Measurements from ENCODE around the gene USP34.

USP34 gene

DNA sequence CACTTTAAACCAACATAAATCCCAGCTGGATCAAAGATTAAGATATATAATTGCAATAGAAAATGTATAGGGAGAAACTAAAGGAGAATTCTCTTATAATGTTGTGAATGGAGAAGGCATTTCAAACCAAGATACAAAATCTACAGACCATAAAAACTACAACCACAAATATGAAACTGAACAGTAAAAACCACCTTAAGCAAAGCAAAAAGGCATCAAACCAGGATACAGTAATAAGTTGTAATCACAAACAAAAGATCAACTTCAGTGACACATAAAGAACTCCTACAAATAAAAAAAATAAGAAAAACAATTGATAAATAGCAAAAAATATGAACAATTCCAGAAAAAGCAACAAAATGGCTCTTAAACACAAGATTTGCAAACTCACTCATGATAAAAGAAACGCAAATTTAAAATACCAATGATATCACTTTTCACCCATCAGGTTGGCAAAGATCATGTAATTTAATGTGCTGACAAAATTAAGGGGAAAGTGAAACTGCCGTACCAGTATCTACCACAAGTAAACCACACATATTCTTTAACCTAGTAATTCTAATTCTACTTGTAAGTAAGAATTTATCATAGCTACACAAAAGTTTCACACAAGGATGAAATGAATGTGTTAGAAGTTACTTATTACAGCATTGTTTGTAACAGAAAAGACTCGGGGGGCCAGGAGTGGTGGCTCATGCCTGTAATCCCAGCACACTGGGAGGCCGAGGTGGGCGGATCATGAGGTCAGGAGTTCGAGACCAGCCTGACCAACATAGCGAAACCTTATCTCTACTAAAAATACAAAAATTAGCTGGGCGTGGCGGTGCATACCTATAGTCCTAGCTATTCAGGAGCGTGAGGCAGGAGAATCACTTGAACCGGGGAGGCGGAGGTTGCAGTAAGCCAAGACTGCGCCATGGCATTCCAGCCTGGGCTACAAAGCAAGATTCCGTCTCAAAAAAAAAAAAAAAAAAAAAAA is 101.9 kb downstream of the USP34 start:
- Histone ChIP-seq H3K4me1 (no peaks in the 10 kb centered on the region), H3K9ac (no peak overlapping the region), H3K27me3 (ENCODE audit: control insufficient read depth, insufficient read depth, low read length) (no peaks in the 10 kb centered on the region), H3K4me3 (ENCODE audit: low read depth, low read length) (no peak overlapping the region), H3K79me2 (peaks cover 20% of the 10 kb centered on the region), H3K36me3 (ENCODE audit: control insufficient read depth, insufficient read depth, low read length) (no peaks in the 10 kb centered on the region), H3K4me2 (ENCODE audit: low read length) (no peak overlapping the region), H3K9me3 (ENCODE audit: control insufficient read depth, low read length) (no peaks in the 10 kb centered on the region), H2AFZ (no peak overlapping the region), H3K27ac (no peak overlapping the region)
- TF ChIP-seq, protein P1, sequence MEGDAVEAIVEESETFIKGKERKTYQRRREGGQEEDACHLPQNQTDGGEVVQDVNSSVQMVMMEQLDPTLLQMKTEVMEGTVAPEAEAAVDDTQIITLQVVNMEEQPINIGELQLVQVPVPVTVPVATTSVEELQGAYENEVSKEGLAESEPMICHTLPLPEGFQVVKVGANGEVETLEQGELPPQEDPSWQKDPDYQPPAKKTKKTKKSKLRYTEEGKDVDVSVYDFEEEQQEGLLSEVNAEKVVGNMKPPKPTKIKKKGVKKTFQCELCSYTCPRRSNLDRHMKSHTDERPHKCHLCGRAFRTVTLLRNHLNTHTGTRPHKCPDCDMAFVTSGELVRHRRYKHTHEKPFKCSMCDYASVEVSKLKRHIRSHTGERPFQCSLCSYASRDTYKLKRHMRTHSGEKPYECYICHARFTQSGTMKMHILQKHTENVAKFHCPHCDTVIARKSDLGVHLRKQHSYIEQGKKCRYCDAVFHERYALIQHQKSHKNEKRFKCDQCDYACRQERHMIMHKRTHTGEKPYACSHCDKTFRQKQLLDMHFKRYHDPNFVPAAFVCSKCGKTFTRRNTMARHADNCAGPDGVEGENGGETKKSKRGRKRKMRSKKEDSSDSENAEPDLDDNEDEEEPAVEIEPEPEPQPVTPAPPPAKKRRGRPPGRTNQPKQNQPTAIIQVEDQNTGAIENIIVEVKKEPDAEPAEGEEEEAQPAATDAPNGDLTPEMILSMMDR (IDR thresholded peaks at IDR 0.05) = no peak

DNA sequence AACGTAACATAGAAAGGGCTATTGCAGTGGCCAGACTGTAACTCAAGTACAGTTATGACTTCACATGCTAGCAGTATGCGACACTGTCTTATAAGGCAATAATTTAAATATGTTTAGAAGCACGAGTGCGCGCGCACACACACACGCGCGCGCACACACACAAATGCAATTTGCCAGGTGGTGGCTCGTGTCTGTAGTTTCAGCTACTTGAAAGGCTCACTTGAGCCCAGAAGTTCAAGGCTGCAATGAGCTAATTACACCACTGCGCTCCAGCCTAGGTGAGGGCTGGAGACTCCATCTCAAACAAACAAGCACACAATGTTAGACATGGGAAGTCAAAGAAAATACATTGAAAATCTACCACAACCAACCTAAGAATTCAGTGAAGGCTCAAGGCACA is 103.7 kb downstream of the USP34 start:
- H3K4me1 ChIP-seq = peaks cover 2% of the 10 kb centered on the region

DNA sequence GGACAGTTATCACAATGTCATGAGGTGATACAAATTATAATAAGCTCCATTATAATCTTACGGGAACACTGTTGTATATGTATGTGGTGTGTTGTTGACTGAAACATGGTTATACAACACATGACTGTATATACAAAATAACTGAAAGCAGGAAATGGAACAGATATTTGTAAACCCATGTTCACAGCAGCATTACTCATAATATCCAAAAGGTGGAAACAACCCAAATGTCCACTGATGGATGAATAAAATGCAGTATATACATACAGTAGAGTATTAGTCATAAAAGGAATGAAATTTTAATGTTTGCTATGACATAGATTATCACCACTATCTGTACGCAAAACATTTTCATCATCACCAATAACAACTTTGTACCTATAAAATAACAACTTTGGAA is 107.3 kb downstream of the USP34 start:
- Histone ChIP-seq H3K4me3 (ENCODE audit: low read depth, low read length) (no peak overlapping the region), H3K27me3 (ENCODE audit: control insufficient read depth, insufficient read depth, low read length) (no peaks in the 10 kb centered on the region), H2AFZ (no peak overlapping the region), H3K9me3 (ENCODE audit: control insufficient read depth, low read length) (no peaks in the 10 kb centered on the region), H3K27ac (no peak overlapping the region), H3K36me3 (ENCODE audit: control insufficient read depth, insufficient read depth, low read length) (no peaks in the 10 kb centered on the region), H3K79me2 (peaks cover 32% of the 10 kb centered on the region), H3K9ac (no peak overlapping the region), H3K4me1 (peaks cover 2% of the 10 kb centered on the region), H3K4me2 (ENCODE audit: low read length) (no peak overlapping the region)
- TF ChIP-seq, protein P1 (IDR thresholded peaks at IDR 0.05) = no peak

More for the DNA sequence above, 103.7 kb downstream of the USP34 start:
- TF ChIP-seq, protein P1 (IDR thresholded peaks at IDR 0.05) = no peak
- H3K4me3 ChIP-seq (ENCODE audit: low read depth, low read length) = no peak overlapping the region
- H3K4me2 ChIP-seq (ENCODE audit: low read length) = no peak overlapping the region
- no peak overlapping the region for H2AFZ ChIP-seq
- peaks cover 23% of the 10 kb centered on the region for H3K79me2 ChIP-seq
- H3K36me3 ChIP-seq (ENCODE audit: control insufficient read depth, insufficient read depth, low read length) = no peaks in the 10 kb centered on the region
- no peak overlapping the region for H3K9ac ChIP-seq
- H3K27me3 ChIP-seq (ENCODE audit: control insufficient read depth, insufficient read depth, low read length) = no peaks in the 10 kb centered on the region
- no peaks in the 10 kb centered on the region for H3K9me3 ChIP-seq (ENCODE audit: control insufficient read depth, low read length)
- H3K27ac ChIP-seq = no peak overlapping the region

DNA sequence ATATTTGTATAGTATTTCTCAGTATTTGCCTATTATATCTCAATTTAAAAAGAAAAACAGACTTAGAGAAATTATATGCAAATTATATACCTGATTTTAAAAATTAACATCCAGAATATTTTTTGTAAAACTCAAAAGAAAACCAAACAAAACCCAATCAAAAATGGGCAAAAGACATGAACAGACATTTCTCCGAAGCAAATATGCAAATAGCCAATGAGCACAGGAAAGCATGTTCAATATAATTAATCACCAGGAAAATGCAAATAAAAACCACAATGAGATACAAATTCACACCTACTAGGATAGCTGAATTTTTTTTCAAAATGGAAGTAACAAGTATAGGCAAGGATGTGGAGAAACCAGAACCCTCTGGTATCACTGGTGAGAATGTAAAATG is 108.0 kb downstream of the USP34 start:
- H3K9ac ChIP-seq = no peak overlapping the region
- no peaks in the 10 kb centered on the region for H3K27me3 ChIP-seq (ENCODE audit: control insufficient read depth, insufficient read depth, low read length)
- no peak overlapping the region for H3K4me3 ChIP-seq (ENCODE audit: low read depth, low read length)
- H3K4me1 ChIP-seq = peaks cover 2% of the 10 kb centered on the region
- H2AFZ ChIP-seq = no peak overlapping the region
- TF ChIP-seq, protein P1 (IDR thresholded peaks at IDR 0.05) = no peak
- peaks cover 30% of the 10 kb centered on the region for H3K79me2 ChIP-seq
- H3K36me3 ChIP-seq (ENCODE audit: control insufficient read depth, insufficient read depth, low read length) = no peaks in the 10 kb centered on the region
- H3K27ac ChIP-seq = no peak overlapping the region
- no peaks in the 10 kb centered on the region for H3K9me3 ChIP-seq (ENCODE audit: control insufficient read depth, low read length)
- no peak overlapping the region for H3K4me2 ChIP-seq (ENCODE audit: low read length)

Data from parathyroid adenoma (tissue), 2 donors.